ENCODE data around the gene TTLL9. TPM values are rescaled to one million over a fixed set of nuclear protein-coding genes. Genes with fewer than 3 reads are reported as not detected.

TTLL9 gene, protein sequence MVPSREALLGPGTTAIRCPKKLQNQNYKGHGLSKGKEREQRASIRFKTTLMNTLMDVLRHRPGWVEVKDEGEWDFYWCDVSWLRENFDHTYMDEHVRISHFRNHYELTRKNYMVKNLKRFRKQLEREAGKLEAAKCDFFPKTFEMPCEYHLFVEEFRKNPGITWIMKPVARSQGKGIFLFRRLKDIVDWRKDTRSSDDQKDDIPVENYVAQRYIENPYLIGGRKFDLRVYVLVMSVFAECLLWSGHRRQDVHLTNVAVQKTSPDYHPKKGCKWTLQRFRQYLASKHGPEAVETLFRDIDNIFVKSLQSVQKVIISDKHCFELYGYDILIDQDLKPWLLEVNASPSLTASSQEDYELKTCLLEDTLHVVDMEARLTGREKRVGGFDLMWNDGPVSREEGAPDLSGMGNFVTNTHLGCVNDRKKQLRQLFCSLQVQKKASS
- under 0.01 TPM in 1 of 2 replicates, not detected in the other for total RNA-seq (ENCODE audit: low replicate concordance)

DNA sequence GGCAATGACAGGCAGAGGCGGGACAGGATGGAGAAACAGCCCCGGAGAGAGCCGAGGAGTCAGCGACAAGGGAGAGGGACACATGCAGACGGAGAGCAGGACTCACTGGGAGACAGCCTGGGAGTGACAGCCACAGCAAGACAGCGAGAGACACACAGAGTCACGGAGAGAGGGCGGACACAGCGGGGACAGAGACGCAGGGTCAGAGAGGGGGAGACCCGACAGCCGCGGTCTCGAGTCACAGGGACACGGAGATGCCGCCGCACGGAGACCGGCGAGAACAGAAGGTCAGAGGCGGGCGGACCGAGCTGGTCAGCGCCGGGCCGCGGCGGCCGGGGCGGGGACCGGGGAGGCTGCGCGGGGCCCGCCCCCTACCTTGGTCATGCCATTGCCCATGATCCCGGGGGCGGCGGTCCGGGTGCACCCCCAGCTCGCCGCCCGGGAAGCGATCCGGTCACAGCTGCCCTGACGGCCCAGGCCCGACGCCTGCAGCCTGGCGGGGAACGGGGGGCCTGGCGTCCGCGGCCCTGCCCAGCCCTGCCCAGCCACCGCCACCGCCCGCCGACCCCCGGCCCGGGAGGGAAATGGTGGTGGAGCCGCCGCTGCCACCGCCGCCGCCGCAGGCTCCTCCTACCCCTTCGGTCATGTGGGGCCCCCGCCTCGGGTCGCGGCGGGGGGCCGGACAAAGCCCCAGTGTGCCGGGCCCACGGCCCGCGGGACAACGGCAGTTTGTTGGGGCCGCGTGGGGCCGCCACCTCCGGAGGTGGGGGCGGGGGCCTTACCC is at the start of gene TTLL9, which contains the start of gene DUSP15:
Gene TTLL9, plus strand, starts transcription at position 693 of the 784 bp plus-strand sequence. CDS start 493 bp downstream, outside the sequence.
Gene DUSP15, minus strand, starts transcription at position 586 of the 784 bp plus-strand sequence. Its CDS starts 190 bp downstream, at position 396.

DNA sequence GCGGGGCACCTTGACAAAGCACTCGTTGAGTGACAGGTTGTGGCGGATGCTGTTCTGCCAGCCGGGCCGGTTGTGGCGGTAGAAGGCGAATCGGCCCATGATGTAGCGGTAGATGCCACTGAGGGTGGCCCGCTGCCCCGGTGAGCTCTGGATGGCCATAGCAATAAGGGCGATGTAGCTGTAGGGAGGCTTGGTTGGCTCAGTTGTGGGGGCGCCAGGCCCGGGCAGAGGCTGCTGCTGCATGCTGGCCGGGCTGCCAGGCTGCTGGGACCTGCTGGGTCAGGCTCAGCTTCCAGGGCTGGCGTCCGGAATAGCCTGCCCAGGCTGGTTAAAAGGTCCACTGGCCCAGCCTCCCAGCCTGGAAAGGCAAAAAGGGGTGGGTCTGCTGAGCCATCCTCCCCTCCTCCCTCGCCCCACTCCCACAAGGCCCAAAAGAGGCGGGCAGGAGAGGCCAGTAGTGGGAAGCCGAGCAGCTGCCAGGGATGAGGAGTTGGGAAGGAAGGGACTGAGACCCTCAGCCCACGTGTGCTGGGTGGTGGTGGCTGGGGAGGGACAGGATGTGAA is 25.1 kb upstream of the TTLL9 start, which contains the start of gene FOXS1:
Gene FOXS1, minus strand, starts transcription at position 305 of the 564 bp plus-strand sequence. Its CDS starts 62 bp downstream, at position 243.

DNA sequence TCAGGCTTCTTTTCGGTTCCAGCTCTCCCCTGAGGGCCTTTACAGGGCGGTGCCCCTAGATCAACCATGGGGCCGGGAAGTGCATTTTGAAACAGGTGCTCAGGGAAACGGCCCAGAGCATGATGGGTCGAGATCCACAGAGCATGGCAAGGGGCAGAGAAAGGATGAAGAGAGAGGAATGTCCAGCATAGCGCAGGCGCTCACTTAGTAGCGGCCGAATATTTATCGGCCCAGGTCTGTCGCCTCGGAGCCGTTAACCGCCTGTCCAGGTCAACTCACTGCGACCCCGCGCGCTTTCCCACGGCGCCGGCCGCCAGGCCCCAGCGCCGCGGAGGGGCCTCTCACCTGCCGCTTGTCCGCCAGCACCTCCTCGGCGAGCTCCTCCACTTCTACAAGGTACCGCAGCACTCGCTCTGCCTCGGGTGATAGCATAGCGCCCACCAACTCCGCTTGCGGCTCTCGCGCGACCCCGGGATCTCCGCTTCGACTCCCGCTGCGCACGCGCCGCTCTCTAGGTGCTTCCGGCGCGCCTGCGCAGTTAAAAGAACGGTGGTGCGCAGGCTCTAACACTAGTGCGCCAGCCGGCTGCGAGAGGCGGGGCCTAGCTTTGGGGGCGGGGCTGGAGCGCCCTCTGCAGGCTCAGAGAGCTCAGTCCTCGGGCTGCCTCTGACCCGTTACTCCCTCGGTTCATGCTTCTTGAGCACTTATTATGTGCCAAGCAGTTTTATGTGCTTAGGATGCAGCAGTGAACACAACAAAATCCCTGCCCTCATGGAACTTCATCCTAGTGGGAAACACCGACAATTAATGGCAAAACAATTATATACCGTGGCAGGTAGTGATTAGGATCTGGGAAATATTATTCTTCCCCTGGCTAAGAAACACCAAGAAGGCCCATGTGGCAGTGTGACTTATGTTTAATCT is 81.4 kb downstream of the TTLL9 start, which contains the start of gene PDRG1:
Gene PDRG1, minus strand, starts transcription at position 517 of the 924 bp plus-strand sequence. Its CDS starts 85 bp downstream, at position 432.

DNA sequence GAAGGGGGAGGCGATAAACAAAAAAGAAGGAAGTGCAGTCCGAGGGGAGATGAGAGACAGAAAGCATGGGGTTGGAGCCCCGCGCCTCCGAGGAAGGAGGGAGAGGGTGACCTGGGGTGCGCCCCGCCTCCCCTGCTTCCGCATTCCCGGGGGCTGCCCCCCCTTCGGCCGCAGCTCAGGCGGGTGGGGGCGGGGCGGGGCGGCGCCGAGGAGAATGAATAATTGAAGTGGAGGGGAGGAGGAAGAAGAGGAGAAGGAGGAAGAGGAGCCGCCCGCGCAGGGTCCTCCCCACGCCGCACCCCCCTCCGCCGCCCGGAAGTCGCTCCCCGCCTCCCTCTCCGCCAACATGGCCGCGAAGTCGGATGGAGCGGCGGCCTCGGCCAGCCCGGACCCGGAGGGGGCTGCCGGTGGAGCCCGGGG is 97.4 kb downstream of the TTLL9 start, which contains the start of gene XKR7:
Gene XKR7, plus strand, starts transcription at position 322 of the 420 bp plus-strand sequence. Its CDS starts 25 bp downstream, at position 347.

Other genes starting within 250 kb of the TTLL9 start
- gene COX4I2, start 232.7 kb upstream of the TTLL9 start, total RNA-seq (ENCODE audit: low replicate concordance) = 0.08 TPM in 1 of 2 replicates, not detected in the other
- 36.9 and 59.4 TPM in 2 replicates for gene BCL2L1, start 147.8 kb upstream of the TTLL9 start, total RNA-seq (ENCODE audit: low replicate concordance)
- 1.2 and 40.1 TPM in 2 replicates for gene TPX2, start 131.3 kb upstream of the TTLL9 start, total RNA-seq (ENCODE audit: low replicate concordance)
- gene MYLK2, start 51.3 kb upstream of the TTLL9 start, total RNA-seq (ENCODE audit: low replicate concordance) = 1.1 TPM in 1 of 2 replicates, not detected in the other
- gene FOXS1, start 25.0 kb upstream of the TTLL9 start, total RNA-seq (ENCODE audit: low replicate concordance) = 0.35 and 26.9 TPM in 2 replicates
- 0.23 TPM in 1 of 2 replicates, not detected in the other for gene DUSP15, start 107 bp upstream of the TTLL9 start, total RNA-seq (ENCODE audit: low replicate concordance)
- gene PDRG1, start 81.4 kb downstream of the TTLL9 start, total RNA-seq (ENCODE audit: low replicate concordance) = 4.4 and 5.3 TPM in 2 replicates
- not detected in 2 replicates for gene XKR7, start 97.5 kb downstream of the TTLL9 start, total RNA-seq (ENCODE audit: low replicate concordance)
- 0.23 TPM in 1 of 2 replicates, not detected in the other for gene CCM2L, start 139.8 kb downstream of the TTLL9 start, total RNA-seq (ENCODE audit: low replicate concordance)
- gene HCK, start 181.6 kb downstream of the TTLL9 start, total RNA-seq (ENCODE audit: low replicate concordance) = not detected in 2 replicates
- 22.9 and 24.5 TPM in 2 replicates for gene TM9SF4, start 239.1 kb downstream of the TTLL9 start, total RNA-seq (ENCODE audit: low replicate concordance)

All from smooth muscle cell of the coronary artery (primary cell).